Calu3 (cell line): ENCODE results near the gene TIMM22. TPM values are rescaled to one million over a fixed set of nuclear protein-coding genes. Genes with fewer than 3 reads are reported as not detected.

ENCODE experiments used
- BruUV-seq: library from RNA; stranded (reverse); fragments of 400-500 nt; replicated peaks from 2 replicates; lab custom pipeline; 2021; lab: Mats Ljungman, UMichigan
- CTCF ChIA-PET: fragments of 300-600 bp; sonication (Branson Sonifier 250); formaldehyde crosslinking; loops from one replicate; lab custom pipeline; 2022; ENCODE audit warnings: antibody characterized with exemption; lab: Charles Lee
- DNase-seq: peaks from one replicate; pipeline ENCODE4 v3.0.0; 2022
- H3K27ac Mint-ChIP-seq: one replicate; pipeline ENCODE4 v1.8.0; 2022; ENCODE audit warnings: mixed read lengths; ENCODE audit not compliant: unreplicated experiment
- H3K27me3 Mint-ChIP-seq: one replicate; pipeline ENCODE4 v1.8.0; 2022; ENCODE audit warnings: mixed read lengths; ENCODE audit not compliant: unreplicated experiment
- H3K36me3 Mint-ChIP-seq: one replicate; pipeline ENCODE4 v1.8.0; 2022; ENCODE audit warnings: mild to moderate bottlenecking, moderate library complexity, mixed read lengths; ENCODE audit not compliant: insufficient read depth, unreplicated experiment
- H3K4me1 Mint-ChIP-seq: one replicate; pipeline ENCODE4 v1.8.0; 2022; ENCODE audit warnings: mild to moderate bottlenecking, low read depth, mixed read lengths; ENCODE audit not compliant: unreplicated experiment
- H3K4me3 Mint-ChIP-seq: one replicate; pipeline ENCODE4 v1.8.0; 2022; ENCODE audit warnings: mild to moderate bottlenecking, low read depth, moderate library complexity, mixed read lengths; ENCODE audit not compliant: unreplicated experiment
- H3K9me3 Mint-ChIP-seq: one replicate; pipeline ENCODE4 v1.8.0; 2022; ENCODE audit warnings: low read depth, mixed read lengths; ENCODE audit not compliant: unreplicated experiment
- CTCF ChIP-seq: fragments of 200-600 bp; IDR thresholded peaks from one replicate; pipeline ENCODE4 v1.8.0; 2022; ENCODE audit warnings: antibody characterized with exemption; ENCODE audit not compliant: unreplicated experiment
- intact Hi-C: fragments of 100-400 bp; cut with micrococcal nuclease; formaldehyde crosslinking; loops from one replicate; pipeline ENCODE4 v1.10.0; 2022; ENCODE audit not compliant: unreplicated experiment
- total RNA-seq: library from RNA; stranded (reverse); gene quantifications from 2 replicates; pipeline ENCODE4 v1.2.3, GENCODE V29; 2022

The TIMM22 gene
- total RNA-seq, 1 experiment from 2014 or later = 7.2 TPM

DNA sequence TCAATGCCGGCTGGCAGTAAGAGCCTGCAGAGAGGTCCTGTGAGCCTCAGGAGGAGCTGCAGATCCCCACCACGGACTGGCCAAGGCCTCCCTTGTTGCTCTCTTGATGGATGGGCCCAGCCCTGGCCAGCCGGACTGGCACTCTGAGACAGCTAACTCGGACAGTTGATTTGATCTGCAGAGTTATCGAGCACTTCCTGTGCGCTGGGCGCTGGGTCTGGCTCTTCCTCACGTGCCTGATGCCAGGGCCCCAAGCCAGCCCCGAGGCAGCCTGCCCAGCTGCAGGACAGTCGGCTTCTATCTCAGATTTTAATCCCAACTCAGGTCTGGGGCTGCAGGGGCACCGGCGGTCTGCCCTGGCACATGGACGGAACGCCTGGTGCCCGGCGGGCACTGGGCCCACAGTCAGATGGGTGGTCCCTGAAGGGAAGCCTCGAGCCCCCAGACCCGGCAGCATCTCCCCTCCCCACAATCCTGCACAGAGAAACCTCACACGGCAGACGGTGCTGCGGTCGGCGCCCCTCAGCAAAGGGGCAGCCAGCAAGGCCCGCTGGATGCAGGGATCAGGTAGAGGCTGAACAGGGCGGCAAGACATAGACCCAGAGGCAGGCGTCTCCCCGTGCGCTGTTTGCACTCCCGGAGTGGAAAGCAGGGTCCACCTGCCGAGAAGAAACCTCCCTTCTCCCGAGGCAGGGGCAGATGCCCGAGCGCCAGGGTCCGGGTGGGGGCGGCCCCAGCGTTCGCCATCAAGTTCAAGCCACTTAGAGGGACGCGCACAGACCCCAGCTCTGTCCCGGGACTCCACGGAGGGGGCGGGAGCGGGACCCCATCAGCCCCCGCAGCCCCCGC lies 34.0 kb downstream of the TIMM22 start:
- H3K27ac Mint-ChIP-seq = no peak overlapping the region
- no peak for DNase-seq
- H3K4me3 Mint-ChIP-seq = no peak overlapping the region
- CTCF ChIA-PET = no interaction called here
- no peaks in the 10 kb centered on the region for H3K4me1 Mint-ChIP-seq
- H3K9me3 Mint-ChIP-seq = no peaks in the 10 kb centered on the region
- intact Hi-C loops = no loop called here
- TF ChIP-seq CTCF = no peak
- peaks cover 7% of the 10 kb centered on the region for H3K36me3 Mint-ChIP-seq
- H3K27me3 Mint-ChIP-seq = no peaks in the 10 kb centered on the region
- no TSS peak for BruUV-seq

DNA sequence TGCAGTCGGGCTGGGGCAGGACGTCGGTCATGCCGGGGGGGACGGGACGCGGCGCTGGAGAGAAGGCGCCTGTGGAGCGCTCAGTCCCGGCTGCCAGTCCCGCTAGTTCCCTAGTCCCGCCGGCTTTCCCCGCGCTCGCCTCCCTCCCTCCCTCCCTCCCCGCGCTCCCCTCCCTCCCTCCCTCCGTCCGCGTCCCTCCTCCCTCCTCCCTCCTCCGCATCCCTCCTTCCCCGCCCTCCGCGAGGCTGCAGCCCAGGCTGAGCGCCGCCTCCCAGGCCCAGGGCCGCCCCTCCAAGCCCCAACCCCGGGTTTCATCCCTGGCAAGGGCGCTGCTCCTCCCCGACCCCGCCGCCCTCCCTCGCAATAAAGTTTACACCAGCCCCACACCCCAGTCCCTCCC lies 34.8 kb downstream of the TIMM22 start:
- no peaks in the 10 kb centered on the region for H3K9me3 Mint-ChIP-seq
- CTCF ChIA-PET = no interaction called here

DNA sequence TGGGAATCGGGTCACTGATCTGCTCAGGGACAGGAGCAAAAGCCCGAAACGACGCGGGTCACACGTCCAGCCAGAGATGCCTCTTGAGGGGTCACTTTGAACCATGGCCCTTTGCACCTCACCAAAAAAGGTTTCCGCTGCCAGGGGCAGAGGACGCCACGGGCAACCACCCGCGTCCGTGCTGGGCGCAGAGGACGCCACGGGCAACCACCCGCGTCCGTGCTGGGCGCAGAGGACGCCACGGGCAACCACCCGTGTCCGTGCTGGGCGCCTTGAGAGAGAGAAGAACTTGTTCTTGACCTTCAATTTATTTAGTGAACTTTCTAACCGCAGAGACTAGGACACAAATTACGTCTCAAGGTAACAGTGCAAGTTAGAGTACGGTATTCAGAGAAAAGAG lies 35.5 kb downstream of the TIMM22 start:
- Mint-ChIP-seq H3K4me1 (no peaks in the 10 kb centered on the region), H3K4me3 (no peak overlapping the region), H3K36me3 (peaks cover 5% of the 10 kb centered on the region), H3K27ac (no peak overlapping the region), H3K27me3 (no peaks in the 10 kb centered on the region), H3K9me3 (no peaks in the 10 kb centered on the region)
- intact Hi-C loops = no loop called here
- BruUV-seq = no TSS peak
- TF ChIP-seq CTCF = no peak
- CTCF ChIA-PET = no interaction called here
- DNase-seq = no peak

More for the DNA sequence above, 34.8 kb downstream of the TIMM22 start:
- intact Hi-C loops = no loop called here
- H3K27ac Mint-ChIP-seq = no peak overlapping the region
- H3K4me3 Mint-ChIP-seq = no peak overlapping the region
- DNase-seq = no peak
- no TSS peak for BruUV-seq
- TF ChIP-seq CTCF = no peak
- H3K36me3 Mint-ChIP-seq = peaks cover 5% of the 10 kb centered on the region
- no peaks in the 10 kb centered on the region for H3K4me1 Mint-ChIP-seq
- H3K27me3 Mint-ChIP-seq = no peaks in the 10 kb centered on the region

- no peak overlapping the region for H3K27ac Mint-ChIP-seq
- no peak overlapping the region for H3K4me3 Mint-ChIP-seq
- no TSS peak for BruUV-seq
- intact Hi-C loops = no loop called here
- peaks cover 9% of the 10 kb centered on the region for H3K36me3 Mint-ChIP-seq
- no peaks in the 10 kb centered on the region for H3K27me3 Mint-ChIP-seq
- no peak for TF ChIP-seq CTCF
- CTCF ChIA-PET = no interaction called here
- DNase-seq = no peak
- no peaks in the 10 kb centered on the region for H3K9me3 Mint-ChIP-seq
- no peaks in the 10 kb centered on the region for H3K4me1 Mint-ChIP-seq
These were observed 36.6 kb downstream of the TIMM22 start for GRCh38 chr17:1033503-1033902.
